GM21528 (cell line): Measurements from ENCODE around the gene SLC16A12.
"Not testable (repeated sequence)": the region's sequence is repeated elsewhere in the genome, so short reads cannot be mapped to it uniquely, and the experiment has no call there.

Experiments
- ATAC-seq: cut with Tn5 transposase; IDR thresholded peaks from one replicate; pipeline ENCODE4 v1.9.1; 2021; ENCODE audit warnings: mild to moderate bottlenecking, moderate library complexity; ENCODE audit not compliant: unreplicated experiment, low FRiP score

The SLC16A12 gene

DNA sequence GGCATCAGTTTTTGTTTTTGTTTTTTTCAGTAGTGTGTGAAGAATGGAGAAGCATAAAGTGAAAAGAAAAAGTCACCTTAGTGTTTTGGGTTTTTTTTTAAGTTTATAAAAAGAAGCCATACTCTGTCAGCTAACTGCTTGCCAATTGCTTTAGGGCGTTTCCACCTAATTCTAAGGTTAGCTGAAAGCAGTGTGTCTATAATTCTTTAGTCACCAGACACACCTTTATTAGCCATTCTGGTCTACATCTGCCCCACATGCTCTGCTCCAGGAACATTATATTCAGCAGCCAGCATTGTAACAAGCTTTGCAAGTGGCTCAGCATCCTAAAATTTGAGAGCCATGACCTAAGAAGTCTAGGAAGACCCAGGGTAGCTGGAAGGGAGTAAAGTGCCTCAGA lies 14.1 kb upstream of the SLC16A12 start:
- ATAC-seq, result no peak

DNA sequence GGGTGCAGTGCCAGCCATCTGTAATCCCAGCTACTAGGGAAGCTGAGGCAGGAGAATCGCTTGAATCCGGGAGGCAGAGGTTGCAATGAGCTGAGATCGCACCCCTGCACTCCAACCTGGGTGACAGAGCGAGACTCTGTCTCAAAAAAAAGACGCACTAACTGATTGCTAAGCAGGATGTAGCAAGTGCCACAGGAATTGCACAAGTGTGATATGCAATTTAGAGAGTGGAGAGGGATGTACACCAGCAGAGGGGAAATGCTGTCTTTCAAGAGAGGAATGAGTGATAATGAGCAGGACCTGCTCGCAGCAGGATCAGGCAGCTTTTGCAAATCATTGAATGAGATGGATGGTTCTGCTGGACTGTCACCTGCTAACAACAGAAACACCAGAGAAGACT lies 13.3 kb upstream of the SLC16A12 start:
- no peak for ATAC-seq

DNA sequence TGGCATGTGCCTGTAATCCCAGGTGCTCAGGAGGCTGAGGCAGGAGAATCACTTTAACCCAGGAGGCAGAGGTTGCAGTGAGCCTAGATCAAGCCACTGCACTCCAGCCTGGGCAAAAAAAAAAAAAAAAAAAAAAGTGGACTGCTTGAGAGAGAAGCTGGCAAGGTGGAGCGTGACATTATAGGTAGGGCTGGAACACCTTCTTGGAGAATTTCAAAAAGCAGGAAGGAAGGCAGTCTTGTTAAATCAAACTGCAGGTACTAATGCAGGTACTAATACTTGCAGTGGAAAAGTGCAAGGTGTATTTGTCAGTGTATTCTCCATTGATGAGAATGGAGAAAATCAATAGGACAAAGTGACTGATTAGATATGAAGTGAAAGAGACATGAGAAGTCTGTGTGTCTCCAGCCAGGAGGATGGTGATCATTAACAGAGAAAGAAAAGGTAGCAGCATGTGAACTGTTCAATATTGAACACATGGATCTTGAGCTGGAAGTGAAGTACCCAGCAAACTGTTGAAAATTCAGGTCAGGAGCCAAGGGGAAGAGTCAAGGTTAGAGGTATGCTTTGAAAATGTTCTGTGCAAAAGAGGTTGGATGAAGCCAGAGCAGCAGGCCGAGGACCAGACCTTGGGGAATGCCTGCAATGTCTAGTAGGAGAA lies 12.6 kb upstream of the SLC16A12 start:
- no peak for ATAC-seq

DNA sequence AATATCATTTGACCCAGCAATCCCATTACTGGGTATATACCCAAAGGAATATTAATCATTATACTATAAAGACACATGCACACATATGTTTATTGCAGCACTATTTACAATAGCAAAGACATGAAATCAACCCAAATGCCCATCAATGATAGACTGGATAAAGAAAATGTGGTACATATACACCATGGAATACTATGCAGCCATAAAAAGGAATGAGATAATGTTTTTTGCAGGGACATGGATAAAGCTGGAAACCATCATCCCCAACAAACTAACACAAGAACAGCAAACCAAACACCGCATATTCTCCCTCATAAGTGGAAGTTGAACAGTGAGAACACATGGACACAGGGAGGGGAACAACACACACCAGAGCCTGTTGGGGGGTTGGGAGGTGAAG lies 11.3 kb upstream of the SLC16A12 start:
- ATAC-seq, result not testable (repeated sequence)

DNA sequence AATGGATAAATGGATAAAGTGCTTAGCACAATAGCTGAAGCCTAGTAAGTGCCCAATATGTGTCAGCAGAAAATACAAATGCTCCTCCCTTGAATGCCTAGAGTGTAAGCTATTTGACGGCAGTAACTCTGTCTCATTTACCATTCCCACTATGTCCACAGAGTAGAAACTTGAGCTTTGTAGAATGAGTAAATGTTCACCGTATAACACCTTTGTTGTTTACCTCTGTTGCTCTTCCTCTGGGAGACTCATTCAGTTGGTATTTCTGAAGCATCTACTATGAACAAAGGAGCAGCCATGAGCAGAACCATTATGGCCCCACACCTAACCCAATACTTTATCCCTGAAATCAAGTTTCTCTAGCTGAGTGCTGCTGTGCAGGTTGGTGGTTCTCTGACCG lies 8.4 kb upstream of the SLC16A12 start:
- ATAC-seq, result no peak

DNA sequence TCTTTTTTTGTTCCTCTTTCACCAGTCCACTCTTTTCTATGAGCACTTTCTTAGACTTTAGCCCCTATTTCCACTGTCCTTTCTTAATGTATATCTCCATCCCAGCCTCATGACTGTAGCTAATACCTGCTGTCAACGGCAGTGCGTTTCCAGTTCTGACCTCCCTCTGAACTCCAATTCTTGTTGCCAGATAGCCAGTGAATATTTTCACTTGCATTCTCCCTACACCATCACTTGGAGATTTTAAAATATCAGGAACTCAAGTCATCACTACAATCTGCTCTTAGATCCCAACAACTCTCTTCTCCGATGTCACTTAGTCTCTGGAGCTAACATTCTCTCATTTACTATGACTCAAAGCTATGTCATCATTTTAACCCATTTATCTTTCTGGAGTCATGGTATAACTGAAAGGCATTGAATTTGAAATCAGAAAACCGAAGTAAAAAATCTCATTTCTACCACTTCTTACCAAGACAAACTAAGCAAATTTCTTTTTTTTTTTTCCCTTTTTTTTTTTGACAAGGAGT lies 5.1 kb upstream of the SLC16A12 start:
- ATAC-seq, result no peak

DNA sequence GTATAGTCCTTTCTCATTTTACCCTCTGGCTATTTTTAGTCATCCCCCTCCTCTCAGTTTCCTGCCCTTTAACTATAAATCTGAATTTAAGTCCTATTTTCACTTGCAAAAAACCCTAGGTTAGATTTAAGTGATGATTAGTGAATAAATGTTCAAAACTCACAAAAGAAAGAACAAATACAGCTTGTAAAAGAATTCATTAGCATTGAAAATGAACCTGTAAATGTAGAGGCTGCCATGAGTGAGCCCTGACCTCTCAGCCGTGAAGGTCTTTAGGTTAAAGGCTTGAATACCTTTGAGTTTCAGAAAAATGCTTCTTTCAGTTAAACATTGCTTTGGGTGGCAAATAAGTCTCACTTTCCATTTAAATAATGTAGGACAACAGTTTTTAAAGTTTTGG lies 2.0 kb upstream of the SLC16A12 start:
- ATAC-seq, result no peak

DNA sequence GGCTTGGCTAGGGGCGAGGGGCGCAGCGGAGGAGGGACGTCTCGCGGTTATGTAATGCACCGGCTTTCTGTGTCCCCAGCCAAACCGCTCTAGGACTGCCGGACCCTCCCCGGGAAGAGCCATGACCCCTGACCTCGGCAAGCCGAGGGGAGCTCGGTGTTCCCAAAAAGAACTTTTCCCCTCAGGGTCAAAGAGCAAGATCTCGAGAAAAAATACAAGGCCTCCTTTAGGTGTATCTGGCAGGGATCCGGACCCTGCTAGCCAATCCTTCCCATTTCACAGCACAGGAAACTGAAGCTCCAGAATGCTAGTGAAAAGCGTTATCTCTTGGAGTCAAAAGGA lies 590 bp upstream of the SLC16A12 start:
- no peak for ATAC-seq

DNA sequence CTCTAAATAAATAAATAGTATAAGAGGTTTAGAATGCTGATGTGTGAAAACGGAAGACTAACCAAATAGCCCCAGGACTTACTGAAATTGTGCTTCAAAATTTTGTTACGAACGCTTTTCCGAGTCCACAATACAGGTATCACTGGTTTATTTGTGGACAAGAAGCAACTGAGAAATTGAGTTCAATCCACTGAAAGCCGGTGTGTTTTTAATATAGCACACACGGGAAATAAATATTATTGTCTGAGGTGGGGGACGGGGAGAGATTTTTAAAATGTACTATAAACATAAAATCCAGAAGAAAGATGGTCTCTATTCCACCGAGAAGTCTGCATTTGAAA lies 598 bp downstream of the SLC16A12 start:
- ATAC-seq, result no peak

DNA sequence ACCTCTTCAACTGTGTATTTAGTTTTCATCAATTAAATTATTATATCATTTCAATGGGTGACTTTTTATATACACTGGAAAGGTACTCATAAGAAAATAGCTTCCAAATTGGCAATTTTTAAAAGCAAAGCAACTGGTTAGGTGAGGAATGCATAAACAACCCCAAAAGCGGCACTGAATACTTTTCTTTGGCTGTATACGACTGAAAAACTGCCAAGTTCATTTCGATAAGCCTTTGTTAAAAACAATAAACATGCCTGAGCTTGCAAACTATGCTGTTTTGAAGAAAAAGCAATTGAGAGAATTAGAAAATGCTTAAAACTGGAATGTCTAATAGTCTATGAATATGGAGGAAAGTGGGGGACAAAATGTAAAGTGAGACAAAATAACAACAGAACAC lies 2.9 kb downstream of the SLC16A12 start:
- ATAC-seq, result no peak

DNA sequence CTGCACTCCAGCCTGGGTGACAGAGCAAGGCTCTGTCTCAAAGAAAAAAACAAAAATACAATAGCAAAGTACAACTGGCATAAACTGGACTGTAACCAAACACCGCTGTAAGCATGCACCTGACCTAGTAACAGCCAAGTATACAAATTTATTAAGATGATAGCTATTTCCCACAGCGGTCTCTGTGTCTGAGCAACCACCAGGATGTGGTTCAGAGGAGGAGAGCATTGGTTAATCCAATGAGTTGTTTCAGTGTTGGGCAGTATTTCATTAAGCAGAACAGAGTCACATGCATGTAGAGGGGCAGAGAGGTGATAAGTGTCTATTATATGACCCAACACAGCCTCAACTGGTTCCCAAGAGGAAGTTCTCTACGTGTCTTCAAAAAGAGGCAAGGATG lies 4.0 kb downstream of the SLC16A12 start:
- ATAC-seq, result no peak

DNA sequence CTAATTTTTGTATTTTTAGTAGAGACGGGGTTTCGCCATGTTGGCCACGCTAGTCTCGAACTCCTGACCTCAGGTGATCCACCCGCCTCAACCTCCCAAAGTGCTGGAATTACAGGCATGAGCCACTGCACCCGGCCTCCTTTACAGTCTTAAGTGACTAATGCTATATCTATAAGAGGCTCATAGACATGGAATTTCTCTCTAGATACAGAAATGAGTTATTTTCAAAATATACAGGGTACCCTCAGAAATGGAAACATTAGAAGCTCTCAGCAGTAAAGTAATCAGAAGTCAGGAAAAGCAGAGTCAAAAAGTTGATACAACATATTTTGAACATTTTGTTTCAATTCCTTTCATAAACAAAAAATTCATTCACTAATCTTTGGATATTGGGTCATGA lies 5.7 kb downstream of the SLC16A12 start:
- ATAC-seq, result not testable (repeated sequence)

DNA sequence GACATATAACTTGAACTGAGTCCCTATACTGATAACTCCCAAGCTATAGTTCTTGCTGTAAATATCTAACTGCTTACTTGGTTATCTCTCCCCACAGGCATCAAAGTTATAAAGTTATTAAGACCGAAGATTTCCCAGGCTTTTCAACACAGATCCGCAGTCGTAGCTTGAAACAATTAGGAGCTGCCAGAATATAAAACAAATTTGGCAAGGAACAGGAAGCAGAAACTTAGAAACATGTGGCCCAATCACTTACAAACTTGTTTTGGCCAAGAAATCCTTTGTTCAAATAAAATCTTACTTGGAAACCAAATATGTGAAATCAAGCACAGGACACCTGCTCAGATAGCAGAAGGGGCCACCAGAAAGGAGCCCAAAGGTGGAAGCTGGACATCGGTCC lies 9.0 kb downstream of the SLC16A12 start:
- no peak for ATAC-seq

DNA sequence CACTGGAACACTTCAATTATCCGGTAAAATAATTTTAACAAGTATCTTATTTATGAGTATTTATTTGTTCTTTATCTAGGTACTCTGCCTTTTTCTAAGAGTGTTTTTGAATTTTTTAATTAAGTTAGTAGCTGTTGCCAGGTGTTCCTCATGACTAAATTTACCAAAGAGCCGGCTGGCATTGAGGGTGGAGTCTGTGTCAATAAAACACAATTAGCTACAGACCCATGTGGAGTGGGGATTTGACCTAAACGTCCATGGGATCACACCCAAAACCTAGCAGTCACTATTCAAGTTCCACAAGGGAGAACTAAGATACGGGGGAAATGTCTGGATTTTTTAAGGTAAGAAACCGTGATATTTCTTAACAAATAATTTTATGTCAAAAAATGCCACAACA lies 9.8 kb downstream of the SLC16A12 start:
- no peak for ATAC-seq

DNA sequence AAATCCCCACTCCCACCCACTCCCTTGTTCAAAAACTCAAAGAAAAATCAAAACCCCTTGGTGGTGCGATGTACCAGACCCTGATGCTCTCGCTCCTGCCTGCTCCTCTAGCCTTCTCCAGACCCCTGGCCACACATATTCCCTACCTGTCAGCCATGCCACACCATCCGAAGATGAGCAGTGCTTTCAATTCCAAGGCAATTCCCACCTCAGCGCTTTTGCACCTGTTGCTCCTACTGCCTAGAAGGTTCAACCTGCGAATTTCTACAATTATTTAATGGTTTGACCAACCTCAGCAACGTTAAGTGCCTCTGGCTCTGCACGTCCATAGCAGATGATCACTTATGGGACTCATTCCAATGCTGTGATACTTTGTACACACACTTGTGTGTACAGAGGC lies 11.1 kb downstream of the SLC16A12 start:
- ATAC-seq, result no peak

DNA sequence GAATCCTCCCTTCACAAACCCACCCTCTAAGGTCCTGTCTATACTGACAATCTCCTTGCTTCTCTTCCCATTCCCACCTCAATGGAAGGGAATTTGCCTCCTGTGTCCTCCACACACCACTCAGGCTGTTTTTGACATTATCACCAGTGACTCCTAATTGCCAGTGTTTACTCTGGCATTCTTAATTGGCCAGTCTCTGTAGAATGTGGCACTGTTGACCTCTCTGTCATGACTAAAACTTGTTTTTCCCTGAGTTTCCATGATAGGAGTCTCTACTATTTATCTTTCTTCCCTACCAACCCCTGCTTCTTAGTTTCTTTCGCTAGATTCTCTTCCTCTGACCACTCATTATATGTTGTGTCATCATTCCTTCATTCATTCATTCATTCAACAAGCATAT lies 12.1 kb downstream of the SLC16A12 start:
- ATAC-seq, result no peak

DNA sequence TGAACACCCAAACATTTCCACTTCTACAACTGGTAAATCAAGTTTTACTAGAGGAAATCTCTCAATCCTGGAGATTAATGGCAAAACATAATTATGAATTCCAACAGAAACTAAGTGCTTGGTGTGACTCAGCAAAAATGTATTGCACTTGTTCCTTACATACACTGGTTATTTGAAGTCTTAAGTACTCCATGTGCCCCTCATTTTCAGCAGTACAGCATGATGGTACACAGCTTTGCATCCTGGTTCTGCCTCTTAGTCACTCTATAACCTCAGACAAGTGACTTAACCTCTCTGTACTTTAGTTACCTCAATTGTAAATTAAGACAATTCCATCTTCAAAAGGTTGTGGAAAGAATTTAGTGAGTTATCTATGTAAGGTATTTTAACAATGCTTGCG lies 12.9 kb downstream of the SLC16A12 start:
- no peak for ATAC-seq

DNA sequence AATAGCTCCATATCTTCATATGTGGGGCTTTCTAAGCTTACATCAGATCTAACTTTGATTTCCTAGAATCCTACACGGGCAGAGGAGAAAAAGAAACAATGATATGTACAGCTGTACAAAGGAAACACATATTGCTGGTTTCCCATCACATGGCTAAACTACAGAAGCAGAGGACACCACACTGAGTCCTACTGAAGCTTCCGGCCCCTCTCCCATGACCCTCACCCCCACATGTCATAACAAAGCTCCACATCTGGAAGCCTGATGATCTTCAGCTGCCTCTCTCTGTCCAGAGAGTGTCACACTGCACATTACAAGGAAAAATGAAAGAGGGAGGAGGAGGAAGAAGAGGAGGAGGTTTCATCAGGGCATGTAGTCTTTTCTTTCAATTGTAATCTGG lies 14.0 kb downstream of the SLC16A12 start:
- ATAC-seq, result no peak

DNA sequence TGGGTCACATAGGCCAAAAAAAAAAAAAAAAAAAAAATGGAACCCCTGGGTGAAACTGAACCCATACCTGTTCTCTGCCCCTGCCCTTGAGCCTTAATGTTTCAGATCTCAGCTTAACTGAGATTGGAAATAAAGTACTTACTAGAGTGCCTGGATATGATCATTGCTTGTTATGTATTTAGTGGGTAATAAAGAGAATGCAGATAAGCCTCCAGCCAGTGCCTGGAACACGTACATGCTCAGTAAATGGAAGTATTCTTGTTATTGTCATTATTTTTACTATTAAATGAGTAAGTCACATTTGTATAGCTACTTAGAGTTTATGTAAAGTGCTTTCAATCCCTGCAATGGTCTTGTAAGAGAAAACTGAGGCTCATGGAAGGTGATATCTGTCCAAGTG lies 14.7 kb downstream of the SLC16A12 start:
- ATAC-seq, result no peak

DNA sequence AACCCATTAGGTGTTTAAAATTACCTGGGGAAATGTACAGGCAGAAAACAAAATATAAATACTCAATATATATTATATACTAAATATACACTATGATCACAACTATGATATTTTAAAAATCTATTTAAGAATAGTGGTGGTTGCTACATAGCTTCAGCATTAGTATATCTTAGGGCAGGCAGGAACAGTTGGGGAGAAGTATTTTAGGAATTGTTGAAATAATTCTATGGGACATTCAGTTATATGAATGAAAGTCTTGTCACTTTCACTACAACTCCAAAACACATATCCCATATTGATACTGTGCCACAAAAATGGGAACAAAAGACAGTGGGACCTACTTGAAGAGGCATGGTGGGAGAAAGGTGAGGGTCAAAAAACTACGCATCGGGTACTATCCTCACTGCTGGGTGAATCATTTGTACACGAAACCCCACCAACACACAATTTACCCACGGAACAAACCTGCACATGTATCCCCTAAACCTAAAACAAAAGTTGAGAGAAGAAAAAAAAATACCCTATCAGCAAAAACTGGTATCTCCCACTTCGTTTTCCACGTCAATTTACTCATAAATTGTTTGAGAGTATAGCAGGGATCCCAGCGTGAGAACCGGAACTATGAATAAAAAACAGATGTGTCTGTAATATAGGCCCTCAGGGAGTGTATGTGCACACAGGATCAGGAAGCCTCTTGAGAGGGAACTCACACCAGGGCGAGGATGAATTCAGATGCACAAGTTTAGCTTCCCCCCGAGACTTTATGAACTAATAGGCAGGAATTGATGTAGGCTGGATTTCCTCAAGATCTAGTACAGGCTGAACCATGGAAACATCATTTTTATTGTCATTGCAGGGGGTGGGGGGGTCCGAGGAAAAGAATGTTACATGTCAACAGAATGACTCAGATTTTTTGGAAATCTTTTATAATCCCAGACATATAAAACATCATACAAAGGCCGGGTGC lies 16.2 kb downstream of the SLC16A12 start:
- ATAC-seq, result no peak

DNA sequence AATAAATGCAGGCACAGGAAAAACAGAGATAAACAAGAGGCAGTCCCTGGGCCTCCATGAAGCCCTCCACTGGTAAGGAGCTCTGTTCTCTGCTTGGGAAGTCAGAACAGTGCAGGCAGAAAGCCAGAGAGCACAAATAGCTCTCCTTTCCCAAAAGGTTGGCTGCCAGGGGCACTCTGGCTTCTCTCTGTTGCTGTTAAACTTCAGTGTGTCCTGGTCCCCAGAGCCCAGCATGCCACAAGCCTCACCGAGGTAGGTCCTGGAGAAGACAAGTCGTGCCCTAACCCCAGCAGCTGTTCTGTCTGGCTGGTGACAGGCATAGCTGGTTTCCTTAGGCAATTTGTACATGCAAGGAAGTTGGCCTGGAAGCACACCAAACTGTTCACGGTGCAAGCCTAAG lies 17.3 kb downstream of the SLC16A12 start:
- no peak for ATAC-seq
